WTC11 (cell line): ENCODE data around the gene HDAC10.

Source experiments
- ATF1 ChIP-seq: sonication (generic); formaldehyde crosslinking; IDR thresholded peaks from 2 replicates; pipeline ENCODE4 v1.8.1; 2023; ENCODE audit warnings: mild to moderate bottlenecking, moderate library complexity, missing genetic modification reagents
- CTCF ChIP-seq: fragments of 200-600 bp; IDR thresholded peaks from 2 replicates; pipeline ENCODE4 v1.8.0; 2022; ENCODE audit warnings: antibody characterized with exemption
- FOXP4 ChIP-seq: sonication (generic); formaldehyde crosslinking; IDR thresholded peaks from 2 replicates; pipeline ENCODE4 v1.8.0; 2022; ENCODE audit warnings: mild to moderate bottlenecking, missing genetic modification reagents
- MAX ChIP-seq: sonication (generic); formaldehyde crosslinking; IDR thresholded peaks from 2 replicates; pipeline ENCODE4 v1.8.0; 2022; ENCODE audit warnings: mild to moderate bottlenecking, missing genetic modification reagents
- MXD4 ChIP-seq: fragments of 250-450 bp; sonication (Bioruptor Pico); IDR thresholded peaks from 2 replicates; pipeline ENCODE4 v1.8.0; 2021; ENCODE audit warnings: mild to moderate bottlenecking, moderate library complexity, borderline replicate concordance
- NFE2L1 ChIP-seq: sonication (generic); formaldehyde crosslinking; IDR thresholded peaks from 2 replicates; pipeline ENCODE4 v1.8.1; 2023; ENCODE audit warnings: missing genetic modification reagents
- USF2 ChIP-seq: sonication (generic); formaldehyde crosslinking; IDR thresholded peaks from 2 replicates; pipeline ENCODE4 v1.8.1; 2023; ENCODE audit warnings: mild to moderate bottlenecking, missing genetic modification reagents, moderate library complexity

GRCh38 chr22:50269970-50270665 is 19.1 kb upstream of the HDAC10 start, which contains the start of gene MAPK11:
- TF ChIP-seq ATF1 (CRISPR knock-in tag) (no peak), MXD4 (CRISPR knock-in tag) (no peak), NFE2L1 (CRISPR knock-in tag) (no peak), FOXP4 (CRISPR knock-in tag) (no peak), MAX (CRISPR knock-in tag) (no peak), USF2 (CRISPR knock-in tag) (no peak), CTCF (no peak)
